Suprapubic skin (tissue), 4 donors: ENCODE results near the gene EVA1C.

Experiments
- POLR2A ChIP-seq, 2 donors: fragments of 450-650 bp; IDR thresholded peaks; one replicate each; pipeline ENCODE4 v1.6.1; 2017; ENCODE audit warnings: antibody characterized with exemption in 2 of 2, mild to moderate bottlenecking in 2 of 2, moderate library complexity in 2 of 2
- POLR2AphosphoS5 ChIP-seq, 3 donors: sonication (generic); formaldehyde crosslinking; IDR thresholded peaks; one replicate each; pipeline ENCODE4 v1.6.1; 2017; ENCODE audit warnings: antibody characterized with exemption in 3 of 3
- TF ChIP-seq, protein P1 (sequence below), 2 donors: fragments of 200-600 bp in 1 of 2; fragments of 450-650 bp in 1 of 2; sonication (generic) in 1 of 2; IDR thresholded peaks; one replicate each; pipeline ENCODE4 v1.5.1; 2016 to 2019; ENCODE audit warnings: antibody characterized with exemption in 2 of 2, mild to moderate bottlenecking in 1 of 2, moderate library complexity in 1 of 2

GRCh38 chr21:32426066-32426465 is 13.6 kb downstream of the EVA1C start:
- TF ChIP-seq, protein P1, sequence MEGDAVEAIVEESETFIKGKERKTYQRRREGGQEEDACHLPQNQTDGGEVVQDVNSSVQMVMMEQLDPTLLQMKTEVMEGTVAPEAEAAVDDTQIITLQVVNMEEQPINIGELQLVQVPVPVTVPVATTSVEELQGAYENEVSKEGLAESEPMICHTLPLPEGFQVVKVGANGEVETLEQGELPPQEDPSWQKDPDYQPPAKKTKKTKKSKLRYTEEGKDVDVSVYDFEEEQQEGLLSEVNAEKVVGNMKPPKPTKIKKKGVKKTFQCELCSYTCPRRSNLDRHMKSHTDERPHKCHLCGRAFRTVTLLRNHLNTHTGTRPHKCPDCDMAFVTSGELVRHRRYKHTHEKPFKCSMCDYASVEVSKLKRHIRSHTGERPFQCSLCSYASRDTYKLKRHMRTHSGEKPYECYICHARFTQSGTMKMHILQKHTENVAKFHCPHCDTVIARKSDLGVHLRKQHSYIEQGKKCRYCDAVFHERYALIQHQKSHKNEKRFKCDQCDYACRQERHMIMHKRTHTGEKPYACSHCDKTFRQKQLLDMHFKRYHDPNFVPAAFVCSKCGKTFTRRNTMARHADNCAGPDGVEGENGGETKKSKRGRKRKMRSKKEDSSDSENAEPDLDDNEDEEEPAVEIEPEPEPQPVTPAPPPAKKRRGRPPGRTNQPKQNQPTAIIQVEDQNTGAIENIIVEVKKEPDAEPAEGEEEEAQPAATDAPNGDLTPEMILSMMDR (IDR thresholded peaks at IDR 0.05), result no peak
- TF ChIP-seq POLR2A (IDR thresholded peaks at IDR 0.05) (no peak), POLR2AphosphoS5 (IDR thresholded peaks at IDR 0.05) (no peak)
